ENCODE measurements around the gene TSHZ2.

The TSHZ2 gene

GRCh38 chr20:52984451-52984810, 12.3 kb downstream of the TSHZ2 start:
- Histone ChIP-seq H3K9ac (ENCODE audit: low read depth, low read length) (no peak overlapping the region), H3K36me3 (ENCODE audit: insufficient read depth, low read depth, low read length) (no peaks in the 10 kb centered on the region)

GRCh38 chr20:52985687-52986086, 13.5 kb downstream of the TSHZ2 start:
- Histone ChIP-seq H3K27me3 (ENCODE audit: insufficient read depth, low read length) (no peaks in the 10 kb centered on the region), H3K4me3 (ENCODE audit: low read length) (no peak overlapping the region), H3K27ac (ENCODE audit: low read length) (no peak overlapping the region)

More at GRCh38 chr20:52984451-52984810, 12.3 kb downstream of the TSHZ2 start:
- H3K4me3 ChIP-seq (ENCODE audit: low read length), result no peak overlapping the region
- no peaks in the 10 kb centered on the region for H3K9me3 ChIP-seq (ENCODE audit: insufficient read depth, low read depth, low read length)
- no peaks in the 10 kb centered on the region for H3K27me3 ChIP-seq (ENCODE audit: insufficient read depth, low read length)
- no peak overlapping the region for H3K27ac ChIP-seq (ENCODE audit: low read length)
- no peaks in the 10 kb centered on the region for H3K4me1 ChIP-seq (ENCODE audit: insufficient read depth, low read length)

GRCh38 chr20:52987295-52987694, 15.1 kb downstream of the TSHZ2 start:
- no peak overlapping the region for H3K9ac ChIP-seq (ENCODE audit: low read depth, low read length)
- no peaks in the 10 kb centered on the region for H3K9me3 ChIP-seq (ENCODE audit: insufficient read depth, low read depth, low read length)

More at GRCh38 chr20:52985687-52986086, 13.5 kb downstream of the TSHZ2 start:
- Histone ChIP-seq H3K9ac (ENCODE audit: low read depth, low read length) (no peak overlapping the region), H3K9me3 (ENCODE audit: insufficient read depth, low read depth, low read length) (no peaks in the 10 kb centered on the region), H3K36me3 (ENCODE audit: insufficient read depth, low read depth, low read length) (no peaks in the 10 kb centered on the region), H3K4me1 (ENCODE audit: insufficient read depth, low read length) (no peaks in the 10 kb centered on the region)

GRCh38 chr20:52991830-52992229, 19.7 kb downstream of the TSHZ2 start:
- Histone ChIP-seq H3K4me1 (ENCODE audit: insufficient read depth, low read length) (no peaks in the 10 kb centered on the region), H3K36me3 (ENCODE audit: insufficient read depth, low read depth, low read length) (no peaks in the 10 kb centered on the region), H3K9me3 (ENCODE audit: insufficient read depth, low read depth, low read length) (no peaks in the 10 kb centered on the region), H3K27ac (ENCODE audit: low read length) (no peak overlapping the region), H3K27me3 (ENCODE audit: insufficient read depth, low read length) (no peaks in the 10 kb centered on the region), H3K9ac (ENCODE audit: low read depth, low read length) (no peak overlapping the region), H3K4me3 (ENCODE audit: low read length) (no peak overlapping the region)

More at GRCh38 chr20:52987295-52987694, 15.1 kb downstream of the TSHZ2 start:
- Histone ChIP-seq H3K4me1 (ENCODE audit: insufficient read depth, low read length) (no peaks in the 10 kb centered on the region), H3K4me3 (ENCODE audit: low read length) (no peak overlapping the region), H3K36me3 (ENCODE audit: insufficient read depth, low read depth, low read length) (no peaks in the 10 kb centered on the region), H3K27me3 (ENCODE audit: insufficient read depth, low read length) (no peaks in the 10 kb centered on the region), H3K27ac (ENCODE audit: low read length) (no peak overlapping the region)

- H3K4me1 ChIP-seq (ENCODE audit: insufficient read depth, low read length), result no peaks in the 10 kb centered on the region
- H3K4me3 ChIP-seq (ENCODE audit: low read length), result no peak overlapping the region
- H3K9ac ChIP-seq (ENCODE audit: low read depth, low read length), result no peak overlapping the region
- H3K27ac ChIP-seq (ENCODE audit: low read length), result no peak overlapping the region
- H3K27me3 ChIP-seq (ENCODE audit: insufficient read depth, low read length), result no peaks in the 10 kb centered on the region
- H3K36me3 ChIP-seq (ENCODE audit: insufficient read depth, low read depth, low read length), result no peaks in the 10 kb centered on the region
- H3K9me3 ChIP-seq (ENCODE audit: insufficient read depth, low read depth, low read length), result no peaks in the 10 kb centered on the region
These were observed 20.5 kb downstream of the TSHZ2 start for GRCh38 chr20:52992632-52993031.

- H3K27ac ChIP-seq (ENCODE audit: low read length), result no peak overlapping the region
- no peaks in the 10 kb centered on the region for H3K9me3 ChIP-seq (ENCODE audit: insufficient read depth, low read depth, low read length)
- no peaks in the 10 kb centered on the region for H3K36me3 ChIP-seq (ENCODE audit: insufficient read depth, low read depth, low read length)
- H3K9ac ChIP-seq (ENCODE audit: low read depth, low read length), result no peak overlapping the region
- no peak overlapping the region for H3K4me3 ChIP-seq (ENCODE audit: low read length)
- H3K27me3 ChIP-seq (ENCODE audit: insufficient read depth, low read length), result no peaks in the 10 kb centered on the region
- H3K4me1 ChIP-seq (ENCODE audit: insufficient read depth, low read length), result no peaks in the 10 kb centered on the region
These were observed 20.9 kb downstream of the TSHZ2 start for GRCh38 chr20:52993076-52993475.

GRCh38 chr20:52994184-52994970, 22.2 kb downstream of the TSHZ2 start:
- Histone ChIP-seq H3K4me3 (ENCODE audit: low read length) (no peak overlapping the region), H3K27me3 (ENCODE audit: insufficient read depth, low read length) (no peaks in the 10 kb centered on the region), H3K36me3 (ENCODE audit: insufficient read depth, low read depth, low read length) (no peaks in the 10 kb centered on the region), H3K4me1 (ENCODE audit: insufficient read depth, low read length) (no peaks in the 10 kb centered on the region), H3K27ac (ENCODE audit: low read length) (no peak overlapping the region), H3K9me3 (ENCODE audit: insufficient read depth, low read depth, low read length) (no peaks in the 10 kb centered on the region), H3K9ac (ENCODE audit: low read depth, low read length) (no peak overlapping the region)

GRCh38 chr20:52996130-52996529, 24.0 kb downstream of the TSHZ2 start:
- H3K4me1 ChIP-seq (ENCODE audit: insufficient read depth, low read length), result no peaks in the 10 kb centered on the region
- no peaks in the 10 kb centered on the region for H3K27me3 ChIP-seq (ENCODE audit: insufficient read depth, low read length)
- H3K4me3 ChIP-seq (ENCODE audit: low read length), result no peak overlapping the region
- H3K36me3 ChIP-seq (ENCODE audit: insufficient read depth, low read depth, low read length), result no peaks in the 10 kb centered on the region
- no peak overlapping the region for H3K27ac ChIP-seq (ENCODE audit: low read length)
- H3K9me3 ChIP-seq (ENCODE audit: insufficient read depth, low read depth, low read length), result no peaks in the 10 kb centered on the region
- H3K9ac ChIP-seq (ENCODE audit: low read depth, low read length), result no peak overlapping the region

GRCh38 chr20:52996658-52997057, 24.5 kb downstream of the TSHZ2 start:
- H3K9ac ChIP-seq (ENCODE audit: low read depth, low read length), result no peak overlapping the region
- no peak overlapping the region for H3K27ac ChIP-seq (ENCODE audit: low read length)
- no peaks in the 10 kb centered on the region for H3K4me1 ChIP-seq (ENCODE audit: insufficient read depth, low read length)
- H3K27me3 ChIP-seq (ENCODE audit: insufficient read depth, low read length), result no peaks in the 10 kb centered on the region
- no peak overlapping the region for H3K4me3 ChIP-seq (ENCODE audit: low read length)
- H3K9me3 ChIP-seq (ENCODE audit: insufficient read depth, low read depth, low read length), result no peaks in the 10 kb centered on the region
- no peaks in the 10 kb centered on the region for H3K36me3 ChIP-seq (ENCODE audit: insufficient read depth, low read depth, low read length)

- Histone ChIP-seq H3K9ac (ENCODE audit: low read depth, low read length) (no peak overlapping the region), H3K9me3 (ENCODE audit: insufficient read depth, low read depth, low read length) (no peaks in the 10 kb centered on the region), H3K4me1 (ENCODE audit: insufficient read depth, low read length) (no peaks in the 10 kb centered on the region), H3K36me3 (ENCODE audit: insufficient read depth, low read depth, low read length) (no peaks in the 10 kb centered on the region), H3K27ac (ENCODE audit: low read length) (no peak overlapping the region), H3K4me3 (ENCODE audit: low read length) (no peak overlapping the region), H3K27me3 (ENCODE audit: insufficient read depth, low read length) (no peaks in the 10 kb centered on the region)
These were observed 26.1 kb downstream of the TSHZ2 start for GRCh38 chr20:52998268-52998667.

GRCh38 chr20:52999040-52999439, 26.9 kb downstream of the TSHZ2 start:
- no peak overlapping the region for H3K4me3 ChIP-seq (ENCODE audit: low read length)
- H3K36me3 ChIP-seq (ENCODE audit: insufficient read depth, low read depth, low read length), result no peaks in the 10 kb centered on the region
- H3K27ac ChIP-seq (ENCODE audit: low read length), result no peak overlapping the region
- H3K27me3 ChIP-seq (ENCODE audit: insufficient read depth, low read length), result no peaks in the 10 kb centered on the region
- no peak overlapping the region for H3K9ac ChIP-seq (ENCODE audit: low read depth, low read length)
- no peaks in the 10 kb centered on the region for H3K4me1 ChIP-seq (ENCODE audit: insufficient read depth, low read length)
- no peaks in the 10 kb centered on the region for H3K9me3 ChIP-seq (ENCODE audit: insufficient read depth, low read depth, low read length)

- H3K4me3 ChIP-seq (ENCODE audit: low read length), result no peak overlapping the region
- H3K4me1 ChIP-seq (ENCODE audit: insufficient read depth, low read length), result no peaks in the 10 kb centered on the region
- H3K9me3 ChIP-seq (ENCODE audit: insufficient read depth, low read depth, low read length), result no peaks in the 10 kb centered on the region
- H3K27ac ChIP-seq (ENCODE audit: low read length), result no peak overlapping the region
- H3K36me3 ChIP-seq (ENCODE audit: insufficient read depth, low read depth, low read length), result no peaks in the 10 kb centered on the region
- no peak overlapping the region for H3K9ac ChIP-seq (ENCODE audit: low read depth, low read length)
- no peaks in the 10 kb centered on the region for H3K27me3 ChIP-seq (ENCODE audit: insufficient read depth, low read length)
These were observed 29.5 kb downstream of the TSHZ2 start for GRCh38 chr20:53001498-53002301.

Measured in iPS-20b (cell line).